Measurements from ENCODE around the gene IL15RA. TPM values are rescaled to one million over a fixed set of nuclear protein-coding genes. Genes with fewer than 3 reads are reported as not detected.

Gene IL15RA
- total RNA-seq, 2 experiments from 2014 or later = 23.5 to 25.1 TPM

DNA sequence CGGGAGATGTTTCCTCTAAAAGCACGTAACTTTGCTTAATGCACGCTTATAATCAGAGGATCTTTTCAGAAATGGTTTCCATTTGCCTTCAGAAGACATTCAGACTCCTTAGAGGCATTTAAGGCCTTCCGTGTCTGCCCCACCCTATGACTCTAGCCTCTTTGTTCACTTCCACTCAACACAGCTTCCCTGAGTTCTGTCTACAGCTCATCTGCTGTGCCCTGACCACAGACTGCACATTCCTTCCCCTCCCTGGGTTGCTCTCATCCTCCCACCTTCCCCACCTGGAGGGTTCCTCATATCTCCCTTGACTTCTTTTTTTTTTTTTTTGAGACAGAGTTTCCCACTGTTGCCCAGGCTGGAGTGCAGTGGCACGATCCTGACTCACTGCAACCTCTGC is 70.7 kb downstream of the IL15RA start:
- intact Hi-C loops (cut with micrococcal nuclease) = no loop called here
- ChIA-PET CTCF (no interaction called here), POLR2A (interaction anchor here (0.7 kb wide), 1 partner anchor 829 kb away, joined by 3 read pairs; no protein-coding TSS in a partner anchor)
- Mint-ChIP-seq H3K27ac (no peak overlapping the region), H3K9me3 (no peaks in the 10 kb centered on the region), H3K4me3 (no peak overlapping the region), H3K27me3 (no peaks in the 10 kb centered on the region), H3K36me3 (ENCODE audit: low read depth) (peaks cover 43% of the 10 kb centered on the region), H3K4me1 (ENCODE audit: low read depth) (peaks cover 19% of the 10 kb centered on the region)
- ATAC-seq (no peak), DNase-seq (no peak)
- no peak for TF ChIP-seq CTCF (IDR thresholded peaks at IDR 0.05)

DNA sequence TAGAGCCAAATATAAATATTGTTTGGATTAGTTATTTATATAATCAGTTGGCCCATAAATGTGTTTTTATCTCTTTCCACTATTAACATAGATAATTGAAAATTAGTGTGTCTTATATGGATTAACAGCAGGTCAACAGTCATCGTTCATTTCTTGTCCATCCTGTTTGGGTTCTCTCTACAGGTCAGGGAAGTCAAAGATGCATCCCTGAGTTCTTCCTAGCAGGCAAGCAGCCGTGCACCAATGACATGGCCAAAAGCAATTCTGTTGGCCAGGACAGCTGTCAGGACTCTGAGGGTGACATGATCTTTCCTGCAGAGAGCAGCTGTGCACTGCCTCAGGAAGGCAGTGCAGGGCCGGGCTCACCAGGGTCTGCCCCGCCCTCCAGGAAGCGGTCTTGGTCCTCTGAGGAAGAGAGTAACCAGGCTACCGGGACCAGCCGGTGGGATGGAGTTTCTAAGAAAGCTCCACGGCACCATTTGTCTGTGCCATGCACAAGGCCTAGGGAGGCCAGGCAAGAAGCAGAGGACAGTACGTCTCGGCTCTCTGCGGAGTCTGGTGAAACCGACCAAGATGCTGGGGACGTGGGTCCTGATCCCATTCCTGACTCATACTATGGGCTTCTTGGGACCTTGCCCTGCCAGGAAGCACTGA is 71.4 kb downstream of the IL15RA start:
- TF ChIP-seq CTCF (IDR thresholded peaks at IDR 0.05) = no peak
- Mint-ChIP-seq H3K27ac (no peak overlapping the region), H3K27me3 (no peaks in the 10 kb centered on the region), H3K36me3 (ENCODE audit: low read depth) (peaks cover 41% of the 10 kb centered on the region), H3K4me3 (no peak overlapping the region), H3K4me1 (ENCODE audit: low read depth) (peaks cover 19% of the 10 kb centered on the region), H3K9me3 (no peaks in the 10 kb centered on the region)
- POLR2A ChIA-PET = no interaction called here
- CTCF ChIA-PET = no interaction called here
- DNase-seq (no peak), ATAC-seq (no peak)
- intact Hi-C loops (cut with micrococcal nuclease) = no loop called here

GRCh38 chr10:5904227-5904626 is 73.1 kb downstream of the IL15RA start:
- intact Hi-C loops (cut with micrococcal nuclease) = no loop called here
- POLR2A ChIA-PET = no interaction called here

DNA sequence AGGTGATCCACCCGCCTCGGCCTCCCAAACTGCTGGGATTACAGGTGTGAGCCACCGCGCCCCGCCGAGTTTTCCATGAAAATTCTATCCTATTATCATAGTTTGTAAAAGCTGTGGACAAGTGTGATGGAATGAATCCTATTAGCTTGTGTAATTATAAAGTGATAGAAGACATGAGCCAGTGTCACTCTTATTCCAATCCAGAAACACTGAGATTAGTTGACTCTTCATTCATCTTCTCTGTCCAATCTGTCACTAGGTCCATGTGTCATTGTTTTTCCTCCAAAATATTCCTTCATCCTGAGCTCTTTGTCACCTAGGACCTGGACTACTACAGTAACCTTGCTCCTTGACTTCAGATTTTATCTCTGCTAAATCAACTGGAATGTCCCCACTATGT is 73.8 kb downstream of the IL15RA start:
- no peak for TF ChIP-seq CTCF (IDR thresholded peaks at IDR 0.05)
- intact Hi-C loops (cut with micrococcal nuclease) = no loop called here
- ATAC-seq (no peak), DNase-seq (no peak)
- peaks cover 29% of the 10 kb centered on the region for H3K36me3 Mint-ChIP-seq (ENCODE audit: low read depth)
- no peak overlapping the region for H3K27ac Mint-ChIP-seq
- ChIA-PET POLR2A (no interaction called here), CTCF (interaction anchor here (1.7 kb wide), 1 partner anchor 9 kb away, joined by 6 read pairs; no protein-coding TSS in a partner anchor)
- no peak overlapping the region for H3K4me3 Mint-ChIP-seq
- no peaks in the 10 kb centered on the region for H3K27me3 Mint-ChIP-seq
- peaks cover 19% of the 10 kb centered on the region for H3K4me1 Mint-ChIP-seq (ENCODE audit: low read depth)
- H3K9me3 Mint-ChIP-seq = no peaks in the 10 kb centered on the region

More at GRCh38 chr10:5904227-5904626, 73.1 kb downstream of the IL15RA start:
- no peaks in the 10 kb centered on the region for H3K27me3 Mint-ChIP-seq
- peak overlapping the region; percentile 75 for H3K27ac Mint-ChIP-seq
- no peak for TF ChIP-seq CTCF (IDR thresholded peaks at IDR 0.05)
- no peak for ATAC-seq
- no peaks in the 10 kb centered on the region for H3K9me3 Mint-ChIP-seq
- H3K4me3 Mint-ChIP-seq = no peak overlapping the region
- peaks cover 19% of the 10 kb centered on the region for H3K4me1 Mint-ChIP-seq (ENCODE audit: low read depth)
- CTCF ChIA-PET = interaction anchor here (1.7 kb wide), 1 partner anchor 10 kb away, joined by 6 read pairs; no protein-coding TSS in a partner anchor
- DNase-seq = no peak
- H3K36me3 Mint-ChIP-seq (ENCODE audit: low read depth) = peaks cover 32% of the 10 kb centered on the region

GRCh38 chr10:5902511-5903274 is 74.7 kb downstream of the IL15RA start:
- ATAC-seq (no peak), DNase-seq (no peak)
- no peak overlapping the region for H3K4me3 Mint-ChIP-seq
- peaks cover 17% of the 10 kb centered on the region for H3K4me1 Mint-ChIP-seq (ENCODE audit: low read depth)
- H3K9me3 Mint-ChIP-seq = peaks cover 4% of the 10 kb centered on the region
- ChIA-PET POLR2A (no interaction called here), CTCF (interaction anchor here (1.7 kb wide), 1 partner anchor 8 kb away, joined by 6 read pairs; no protein-coding TSS in a partner anchor)
- no peak for TF ChIP-seq CTCF (IDR thresholded peaks at IDR 0.05)
- intact Hi-C loops (cut with micrococcal nuclease) = no loop called here
- peaks cover 33% of the 10 kb centered on the region for H3K36me3 Mint-ChIP-seq (ENCODE audit: low read depth)
- no peaks in the 10 kb centered on the region for H3K27me3 Mint-ChIP-seq
- no peak overlapping the region for H3K27ac Mint-ChIP-seq
